Measurements from ENCODE around the gene SLC25A19.

DNA sequence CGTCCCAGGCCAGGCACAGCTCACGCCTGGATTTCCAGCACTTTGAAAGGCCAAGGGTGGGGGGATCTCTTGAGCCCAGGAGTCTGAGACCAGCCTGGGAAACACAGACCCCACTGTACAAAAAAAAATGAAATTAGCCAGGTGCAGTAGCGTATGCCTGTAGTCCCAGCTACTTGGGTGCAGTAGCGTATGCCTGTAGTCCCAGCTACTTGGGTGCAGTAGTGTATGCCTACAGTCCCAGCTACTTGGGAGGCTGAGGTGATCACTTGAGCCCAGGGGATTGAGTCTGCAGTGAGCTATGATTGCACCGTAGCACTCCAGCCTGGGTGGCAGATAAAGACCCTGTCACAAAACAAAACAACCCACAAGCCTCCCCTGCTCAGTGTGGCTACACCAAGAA, 27.0 kb upstream of the SLC25A19 start:
- TF ChIP-seq, protein P1, sequence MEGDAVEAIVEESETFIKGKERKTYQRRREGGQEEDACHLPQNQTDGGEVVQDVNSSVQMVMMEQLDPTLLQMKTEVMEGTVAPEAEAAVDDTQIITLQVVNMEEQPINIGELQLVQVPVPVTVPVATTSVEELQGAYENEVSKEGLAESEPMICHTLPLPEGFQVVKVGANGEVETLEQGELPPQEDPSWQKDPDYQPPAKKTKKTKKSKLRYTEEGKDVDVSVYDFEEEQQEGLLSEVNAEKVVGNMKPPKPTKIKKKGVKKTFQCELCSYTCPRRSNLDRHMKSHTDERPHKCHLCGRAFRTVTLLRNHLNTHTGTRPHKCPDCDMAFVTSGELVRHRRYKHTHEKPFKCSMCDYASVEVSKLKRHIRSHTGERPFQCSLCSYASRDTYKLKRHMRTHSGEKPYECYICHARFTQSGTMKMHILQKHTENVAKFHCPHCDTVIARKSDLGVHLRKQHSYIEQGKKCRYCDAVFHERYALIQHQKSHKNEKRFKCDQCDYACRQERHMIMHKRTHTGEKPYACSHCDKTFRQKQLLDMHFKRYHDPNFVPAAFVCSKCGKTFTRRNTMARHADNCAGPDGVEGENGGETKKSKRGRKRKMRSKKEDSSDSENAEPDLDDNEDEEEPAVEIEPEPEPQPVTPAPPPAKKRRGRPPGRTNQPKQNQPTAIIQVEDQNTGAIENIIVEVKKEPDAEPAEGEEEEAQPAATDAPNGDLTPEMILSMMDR (conservative IDR thresholded peaks at IDR 0.05; ENCODE audit: low read depth in 2 of 2) = no peak
- TF ChIP-seq ZNF114 (CRISPR knock-in tag; IDR thresholded peaks at IDR 0.05) (no peak), EZH2phosphoT487 (IDR thresholded peaks at IDR 0.05; ENCODE audit: unreplicated experiment) (no peak), EZH2 (IDR thresholded peaks at IDR 0.05; ENCODE audit: low read depth, unreplicated experiment) (no peak), POLR2AphosphoS5 (IDR thresholded peaks at IDR 0.05; ENCODE audit: low read depth) (no peak), NANOG (IDR thresholded peaks at IDR 0.05; ENCODE audit: borderline replicate concordance) (no peak), CREB1 (CRISPR knock-in tag; IDR thresholded peaks at IDR 0.05; ENCODE audit: low read depth) (no peak), ZNF331 (CRISPR knock-in tag; IDR thresholded peaks at IDR 0.05; ENCODE audit: low read depth) (no peak), JUNB (IDR thresholded peaks at IDR 0.05; ENCODE audit: unreplicated experiment) (no peak)
- TF ChIP-seq, protein P2, sequence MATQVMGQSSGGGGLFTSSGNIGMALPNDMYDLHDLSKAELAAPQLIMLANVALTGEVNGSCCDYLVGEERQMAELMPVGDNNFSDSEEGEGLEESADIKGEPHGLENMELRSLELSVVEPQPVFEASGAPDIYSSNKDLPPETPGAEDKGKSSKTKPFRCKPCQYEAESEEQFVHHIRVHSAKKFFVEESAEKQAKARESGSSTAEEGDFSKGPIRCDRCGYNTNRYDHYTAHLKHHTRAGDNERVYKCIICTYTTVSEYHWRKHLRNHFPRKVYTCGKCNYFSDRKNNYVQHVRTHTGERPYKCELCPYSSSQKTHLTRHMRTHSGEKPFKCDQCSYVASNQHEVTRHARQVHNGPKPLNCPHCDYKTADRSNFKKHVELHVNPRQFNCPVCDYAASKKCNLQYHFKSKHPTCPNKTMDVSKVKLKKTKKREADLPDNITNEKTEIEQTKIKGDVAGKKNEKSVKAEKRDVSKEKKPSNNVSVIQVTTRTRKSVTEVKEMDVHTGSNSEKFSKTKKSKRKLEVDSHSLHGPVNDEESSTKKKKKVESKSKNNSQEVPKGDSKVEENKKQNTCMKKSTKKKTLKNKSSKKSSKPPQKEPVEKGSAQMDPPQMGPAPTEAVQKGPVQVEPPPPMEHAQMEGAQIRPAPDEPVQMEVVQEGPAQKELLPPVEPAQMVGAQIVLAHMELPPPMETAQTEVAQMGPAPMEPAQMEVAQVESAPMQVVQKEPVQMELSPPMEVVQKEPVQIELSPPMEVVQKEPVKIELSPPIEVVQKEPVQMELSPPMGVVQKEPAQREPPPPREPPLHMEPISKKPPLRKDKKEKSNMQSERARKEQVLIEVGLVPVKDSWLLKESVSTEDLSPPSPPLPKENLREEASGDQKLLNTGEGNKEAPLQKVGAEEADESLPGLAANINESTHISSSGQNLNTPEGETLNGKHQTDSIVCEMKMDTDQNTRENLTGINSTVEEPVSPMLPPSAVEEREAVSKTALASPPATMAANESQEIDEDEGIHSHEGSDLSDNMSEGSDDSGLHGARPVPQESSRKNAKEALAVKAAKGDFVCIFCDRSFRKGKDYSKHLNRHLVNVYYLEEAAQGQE (IDR thresholded peaks at IDR 0.05; ENCODE audit: unreplicated experiment) = no peak
- TF ChIP-seq, protein P3, sequence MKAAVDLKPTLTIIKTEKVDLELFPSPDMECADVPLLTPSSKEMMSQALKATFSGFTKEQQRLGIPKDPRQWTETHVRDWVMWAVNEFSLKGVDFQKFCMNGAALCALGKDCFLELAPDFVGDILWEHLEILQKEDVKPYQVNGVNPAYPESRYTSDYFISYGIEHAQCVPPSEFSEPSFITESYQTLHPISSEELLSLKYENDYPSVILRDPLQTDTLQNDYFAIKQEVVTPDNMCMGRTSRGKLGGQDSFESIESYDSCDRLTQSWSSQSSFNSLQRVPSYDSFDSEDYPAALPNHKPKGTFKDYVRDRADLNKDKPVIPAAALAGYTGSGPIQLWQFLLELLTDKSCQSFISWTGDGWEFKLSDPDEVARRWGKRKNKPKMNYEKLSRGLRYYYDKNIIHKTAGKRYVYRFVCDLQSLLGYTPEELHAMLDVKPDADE (IDR thresholded peaks at IDR 0.05) = no peak
- TF ChIP-seq, protein P4, sequence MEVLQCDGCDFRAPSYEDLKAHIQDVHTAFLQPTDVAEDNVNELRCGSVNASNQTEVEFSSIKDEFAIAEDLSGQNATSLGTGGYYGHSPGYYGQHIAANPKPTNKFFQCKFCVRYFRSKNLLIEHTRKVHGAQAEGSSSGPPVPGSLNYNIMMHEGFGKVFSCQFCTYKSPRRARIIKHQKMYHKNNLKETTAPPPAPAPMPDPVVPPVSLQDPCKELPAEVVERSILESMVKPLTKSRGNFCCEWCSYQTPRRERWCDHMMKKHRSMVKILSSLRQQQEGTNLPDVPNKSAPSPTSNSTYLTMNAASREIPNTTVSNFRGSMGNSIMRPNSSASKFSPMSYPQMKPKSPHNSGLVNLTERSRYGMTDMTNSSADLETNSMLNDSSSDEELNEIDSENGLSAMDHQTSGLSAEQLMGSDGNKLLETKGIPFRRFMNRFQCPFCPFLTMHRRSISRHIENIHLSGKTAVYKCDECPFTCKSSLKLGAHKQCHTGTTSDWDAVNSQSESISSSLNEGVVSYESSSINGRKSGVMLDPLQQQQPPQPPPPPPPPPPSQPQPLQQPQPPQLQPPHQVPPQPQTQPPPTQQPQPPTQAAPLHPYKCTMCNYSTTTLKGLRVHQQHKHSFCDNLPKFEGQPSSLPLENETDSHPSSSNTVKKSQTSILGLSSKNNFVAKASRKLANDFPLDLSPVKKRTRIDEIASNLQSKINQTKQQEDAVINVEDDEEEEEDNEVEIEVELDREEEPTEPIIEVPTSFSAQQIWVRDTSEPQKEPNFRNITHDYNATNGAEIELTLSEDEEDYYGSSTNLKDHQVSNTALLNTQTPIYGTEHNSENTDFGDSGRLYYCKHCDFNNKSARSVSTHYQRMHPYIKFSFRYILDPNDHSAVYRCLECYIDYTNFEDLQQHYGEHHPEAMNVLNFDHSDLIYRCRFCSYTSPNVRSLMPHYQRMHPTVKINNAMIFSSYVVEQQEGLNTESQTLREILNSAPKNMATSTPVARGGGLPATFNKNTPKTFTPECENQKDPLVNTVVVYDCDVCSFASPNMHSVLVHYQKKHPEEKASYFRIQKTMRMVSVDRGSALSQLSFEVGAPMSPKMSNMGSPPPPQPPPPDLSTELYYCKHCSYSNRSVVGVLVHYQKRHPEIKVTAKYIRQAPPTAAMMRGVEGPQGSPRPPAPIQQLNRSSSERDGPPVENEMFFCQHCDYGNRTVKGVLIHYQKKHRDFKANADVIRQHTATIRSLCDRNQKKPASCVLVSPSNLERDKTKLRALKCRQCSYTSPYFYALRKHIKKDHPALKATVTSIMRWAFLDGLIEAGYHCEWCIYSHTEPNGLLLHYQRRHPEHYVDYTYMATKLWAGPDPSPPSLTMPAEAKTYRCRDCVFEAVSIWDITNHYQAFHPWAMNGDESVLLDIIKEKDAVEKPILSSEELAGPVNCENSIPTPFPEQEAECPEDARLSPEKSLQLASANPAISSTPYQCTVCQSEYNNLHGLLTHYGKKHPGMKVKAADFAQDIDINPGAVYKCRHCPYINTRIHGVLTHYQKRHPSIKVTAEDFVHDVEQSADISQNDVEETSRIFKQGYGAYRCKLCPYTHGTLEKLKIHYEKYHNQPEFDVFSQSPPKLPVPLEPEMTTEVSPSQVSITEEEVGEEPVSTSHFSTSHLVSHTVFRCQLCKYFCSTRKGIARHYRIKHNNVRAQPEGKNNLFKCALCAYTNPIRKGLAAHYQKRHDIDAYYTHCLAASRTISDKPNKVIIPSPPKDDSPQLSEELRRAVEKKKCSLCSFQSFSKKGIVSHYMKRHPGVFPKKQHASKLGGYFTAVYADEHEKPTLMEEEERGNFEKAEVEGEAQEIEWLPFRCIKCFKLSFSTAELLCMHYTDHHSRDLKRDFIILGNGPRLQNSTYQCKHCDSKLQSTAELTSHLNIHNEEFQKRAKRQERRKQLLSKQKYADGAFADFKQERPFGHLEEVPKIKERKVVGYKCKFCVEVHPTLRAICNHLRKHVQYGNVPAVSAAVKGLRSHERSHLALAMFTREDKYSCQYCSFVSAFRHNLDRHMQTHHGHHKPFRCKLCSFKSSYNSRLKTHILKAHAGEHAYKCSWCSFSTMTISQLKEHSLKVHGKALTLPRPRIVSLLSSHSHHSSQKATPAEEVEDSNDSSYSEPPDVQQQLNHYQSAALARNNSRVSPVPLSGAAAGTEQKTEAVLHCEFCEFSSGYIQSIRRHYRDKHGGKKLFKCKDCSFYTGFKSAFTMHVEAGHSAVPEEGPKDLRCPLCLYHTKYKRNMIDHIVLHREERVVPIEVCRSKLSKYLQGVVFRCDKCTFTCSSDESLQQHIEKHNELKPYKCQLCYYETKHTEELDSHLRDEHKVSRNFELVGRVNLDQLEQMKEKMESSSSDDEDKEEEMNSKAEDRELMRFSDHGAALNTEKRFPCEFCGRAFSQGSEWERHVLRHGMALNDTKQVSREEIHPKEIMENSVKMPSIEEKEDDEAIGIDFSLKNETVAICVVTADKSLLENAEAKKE (CRISPR knock-in tag; IDR thresholded peaks at IDR 0.05) = no peak

All from GM23338 (cell line).